ENCODE results near the gene EXOC6B. TPM values are rescaled to one million over a fixed set of nuclear protein-coding genes. Genes with fewer than 3 reads are reported as not detected.

Gene EXOC6B
- total and polyA plus RNA-seq, 2 of the 8 experiments (the other 6 are each of a cell fraction or from before 2014, with no cell fraction given), result 13.5 to 33.0 TPM

GRCh38 chr2:72126186-72127100 is 699.4 kb downstream of the EXOC6B start (continued):
- no peak for TF ChIP-seq SAP30 (IDR thresholded peaks at IDR 0.05; ENCODE audit: insufficient read depth, insufficient replicate concordance, low read length)
- no peak for TF ChIP-seq CEBPB (IDR thresholded peaks at IDR 0.05; ENCODE audit: low read depth, low read length)
- no peak for TF ChIP-seq CBX8 (IDR thresholded peaks at IDR 0.05; ENCODE audit: borderline replicate concordance, low read depth, low read length)
- TF ChIP-seq, protein P1, sequence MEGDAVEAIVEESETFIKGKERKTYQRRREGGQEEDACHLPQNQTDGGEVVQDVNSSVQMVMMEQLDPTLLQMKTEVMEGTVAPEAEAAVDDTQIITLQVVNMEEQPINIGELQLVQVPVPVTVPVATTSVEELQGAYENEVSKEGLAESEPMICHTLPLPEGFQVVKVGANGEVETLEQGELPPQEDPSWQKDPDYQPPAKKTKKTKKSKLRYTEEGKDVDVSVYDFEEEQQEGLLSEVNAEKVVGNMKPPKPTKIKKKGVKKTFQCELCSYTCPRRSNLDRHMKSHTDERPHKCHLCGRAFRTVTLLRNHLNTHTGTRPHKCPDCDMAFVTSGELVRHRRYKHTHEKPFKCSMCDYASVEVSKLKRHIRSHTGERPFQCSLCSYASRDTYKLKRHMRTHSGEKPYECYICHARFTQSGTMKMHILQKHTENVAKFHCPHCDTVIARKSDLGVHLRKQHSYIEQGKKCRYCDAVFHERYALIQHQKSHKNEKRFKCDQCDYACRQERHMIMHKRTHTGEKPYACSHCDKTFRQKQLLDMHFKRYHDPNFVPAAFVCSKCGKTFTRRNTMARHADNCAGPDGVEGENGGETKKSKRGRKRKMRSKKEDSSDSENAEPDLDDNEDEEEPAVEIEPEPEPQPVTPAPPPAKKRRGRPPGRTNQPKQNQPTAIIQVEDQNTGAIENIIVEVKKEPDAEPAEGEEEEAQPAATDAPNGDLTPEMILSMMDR (IDR thresholded peaks at IDR 0.05; ENCODE audit: control extremely low read depth in 1 of 3, insufficient read depth in 1 of 3, low read depth in 1 of 3, low read length in 3 of 3), result no peak
- no peak for TF ChIP-seq NRF1 (IDR thresholded peaks at IDR 0.05; ENCODE audit: low read depth, low read length)
- no peak for TF ChIP-seq POU5F1 (IDR thresholded peaks at IDR 0.05; ENCODE audit: low read depth, low read length)

Small RNA genes within 50 kb of the gene (small RNA-seq; reads per million reads assigned to genes)
- gene RF00592 (ENCODE audit: insufficient read depth), result not detected
- gene RNU2-39P (ENCODE audit: insufficient read depth), result not detected

Other genes starting within 250 kb of the EXOC6B start
- gene SPR, start 61.4 kb upstream of the EXOC6B start, total RNA-seq (2021; fragmentation: NEBNext Ultra II Directional; extraction: Animal tissue kit (Norgen Biotek cat#: 25700)), result 10.7 and 11.5 TPM in 2 replicates
- 4.2 and 4.5 TPM in 2 replicates for gene SPR, start 61.4 kb upstream of the EXOC6B start, polyA plus RNA-seq (2011; rRNA removed)
- 4.8 and 4.9 TPM in 2 replicates for gene EMX1, start 91.5 kb upstream of the EXOC6B start, total RNA-seq (2021; fragmentation: NEBNext Ultra II Directional; extraction: Animal tissue kit (Norgen Biotek cat#: 25700))
- 2.4 and 3.3 TPM in 2 replicates for gene EMX1, start 91.5 kb upstream of the EXOC6B start, polyA plus RNA-seq (2011; rRNA removed)
- gene SFXN5, start 245.7 kb upstream of the EXOC6B start, total RNA-seq (2021; fragmentation: NEBNext Ultra II Directional; extraction: Animal tissue kit (Norgen Biotek cat#: 25700)), result 29.3 and 29.4 TPM in 2 replicates
- gene SFXN5, start 245.7 kb upstream of the EXOC6B start, polyA plus RNA-seq (2011; rRNA removed), result 33.1 and 45.9 TPM in 2 replicates